HG03378 (cell line): ENCODE data around the gene AMDHD2.

ENCODE experiments used
- ATAC-seq: cut with Tn5 transposase; IDR thresholded peaks from one replicate; pipeline ENCODE4 v1.9.1; 2021; ENCODE audit warnings: mild to moderate bottlenecking, moderate library complexity; ENCODE audit not compliant: unreplicated experiment

The AMDHD2 gene

GRCh38 chr16:2498531-2499253, 21.5 kb upstream of the AMDHD2 start:
- no peak for ATAC-seq

- no peak for ATAC-seq
Measured at GRCh38 chr16:2499454-2499853, 20.7 kb upstream of the AMDHD2 start.

GRCh38 chr16:2499890-2500429, 20.2 kb upstream of the AMDHD2 start:
- ATAC-seq, result no peak

GRCh38 chr16:2500430-2500917, 19.7 kb upstream of the AMDHD2 start:
- ATAC-seq, result no peak

- ATAC-seq, result no peak
Measured at GRCh38 chr16:2500918-2501750, 19.0 kb upstream of the AMDHD2 start.

GRCh38 chr16:2501946-2502895, 17.9 kb upstream of the AMDHD2 start:
- no peak for ATAC-seq

DNA sequence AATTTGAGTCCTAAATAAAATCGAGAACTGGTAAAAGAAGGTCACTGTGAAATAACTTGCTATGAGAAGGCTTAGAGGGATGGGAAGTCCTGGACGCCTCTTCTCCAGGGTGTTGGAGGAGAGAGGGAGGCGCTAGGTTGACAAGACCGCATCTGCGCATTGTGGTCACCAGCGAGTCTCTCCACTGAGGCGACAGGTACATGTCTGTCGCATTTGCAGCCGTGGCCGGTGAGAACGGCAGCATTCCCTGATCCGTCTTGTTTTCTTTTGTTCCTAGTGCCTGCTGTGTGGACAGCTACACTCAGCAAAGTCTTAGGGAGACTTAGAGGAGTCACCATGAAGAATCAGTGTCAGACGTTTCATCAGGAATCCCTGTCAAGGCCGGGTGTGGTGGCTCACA, 14.5 kb upstream of the AMDHD2 start:
- ATAC-seq, result no peak

DNA sequence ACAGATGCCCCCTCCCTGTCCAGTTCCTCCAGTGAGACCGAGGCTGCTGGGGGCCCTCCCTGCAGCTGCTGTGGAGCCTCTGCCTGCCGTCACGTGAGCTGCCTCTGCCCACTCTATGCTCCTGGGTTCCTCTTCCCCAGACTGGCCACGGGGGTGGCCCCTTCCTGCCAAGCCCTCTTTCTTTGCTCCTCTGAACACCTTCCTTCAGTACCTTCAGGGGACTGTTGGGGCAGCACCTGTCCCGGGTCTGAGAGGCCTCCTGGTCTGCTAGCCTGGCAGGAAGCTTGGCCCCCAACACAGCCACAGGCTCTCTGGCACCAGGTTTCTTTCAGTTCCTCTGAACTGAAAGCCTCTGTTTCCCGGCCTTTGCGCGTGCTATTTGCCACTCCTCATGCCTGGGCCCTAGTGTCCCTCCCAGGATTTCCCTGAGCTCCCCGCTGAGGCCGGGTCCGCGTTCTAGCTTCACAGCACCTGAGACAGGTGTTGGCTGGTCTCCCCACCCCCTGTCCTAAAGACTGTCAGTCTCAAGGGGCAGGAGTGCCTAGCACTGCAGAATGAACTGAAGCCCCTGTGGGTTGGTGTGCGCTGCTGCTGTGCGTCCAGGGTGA, 13.0 kb upstream of the AMDHD2 start:
- ATAC-seq, result peak; percentile 44

GRCh38 chr16:2507665-2508064, 12.5 kb upstream of the AMDHD2 start:
- ATAC-seq, result no peak

GRCh38 chr16:2508722-2509400, 11.3 kb upstream of the AMDHD2 start:
- no peak for ATAC-seq

GRCh38 chr16:2511128-2511800, 8.9 kb upstream of the AMDHD2 start:
- ATAC-seq, result no peak

GRCh38 chr16:2511996-2512734, 8.0 kb upstream of the AMDHD2 start:
- ATAC-seq, result no peak

- ATAC-seq, result no peak
Measured at GRCh38 chr16:2512735-2513404, 7.3 kb upstream of the AMDHD2 start.

DNA sequence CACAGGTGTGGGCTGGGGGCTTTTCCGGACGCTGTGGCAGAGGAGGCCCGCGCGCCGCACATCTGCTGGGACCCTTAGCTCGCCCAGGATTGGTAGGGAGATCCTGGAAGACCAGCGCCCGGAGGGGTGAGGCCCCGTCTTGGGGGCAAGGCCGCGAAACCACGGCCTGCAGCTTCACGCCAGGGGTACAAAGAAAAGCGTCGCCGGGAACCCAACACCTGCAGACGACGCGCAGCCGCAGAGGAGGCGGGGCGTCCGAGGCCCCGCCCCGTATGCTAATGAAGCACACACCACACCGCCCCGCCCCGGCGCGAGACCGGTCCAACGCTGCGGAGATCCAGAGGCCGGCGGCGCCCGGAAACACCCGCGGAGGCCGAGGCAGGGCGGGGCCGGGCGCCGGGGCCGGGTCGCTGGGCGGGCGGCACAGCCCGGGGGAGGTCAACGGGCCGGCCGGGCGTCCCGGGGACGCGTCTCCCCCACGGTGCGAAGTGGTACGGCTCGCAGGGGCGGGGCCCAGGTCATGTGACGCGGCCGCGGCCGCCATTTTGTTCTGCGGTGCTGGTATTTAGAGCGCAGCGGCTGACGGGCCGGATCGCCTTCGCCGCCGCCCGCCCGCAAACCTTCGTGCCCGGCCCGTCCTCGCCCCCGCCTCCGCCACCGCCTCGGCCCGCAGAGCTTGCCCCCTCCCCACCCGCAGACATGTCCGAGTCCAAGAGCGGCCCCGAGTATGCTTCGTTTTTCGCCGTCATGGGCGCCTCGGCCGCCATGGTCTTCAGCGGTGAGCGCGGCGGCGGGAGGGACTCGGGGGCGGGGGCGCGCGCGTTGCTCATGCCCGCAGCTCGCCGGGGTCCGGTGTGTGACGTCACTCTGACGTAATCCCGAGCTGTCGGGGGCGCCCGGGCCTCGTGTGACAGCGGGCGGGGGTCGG, 6.5 kb upstream of the AMDHD2 start, which contains the start of gene ATP6V0C:
ATP6V0C (plus strand) TSS at position 548 of the 928 bp plus-strand sequence; CDS start at position 700, 152 bp downstream.
- peak; percentile 47 for ATAC-seq

DNA sequence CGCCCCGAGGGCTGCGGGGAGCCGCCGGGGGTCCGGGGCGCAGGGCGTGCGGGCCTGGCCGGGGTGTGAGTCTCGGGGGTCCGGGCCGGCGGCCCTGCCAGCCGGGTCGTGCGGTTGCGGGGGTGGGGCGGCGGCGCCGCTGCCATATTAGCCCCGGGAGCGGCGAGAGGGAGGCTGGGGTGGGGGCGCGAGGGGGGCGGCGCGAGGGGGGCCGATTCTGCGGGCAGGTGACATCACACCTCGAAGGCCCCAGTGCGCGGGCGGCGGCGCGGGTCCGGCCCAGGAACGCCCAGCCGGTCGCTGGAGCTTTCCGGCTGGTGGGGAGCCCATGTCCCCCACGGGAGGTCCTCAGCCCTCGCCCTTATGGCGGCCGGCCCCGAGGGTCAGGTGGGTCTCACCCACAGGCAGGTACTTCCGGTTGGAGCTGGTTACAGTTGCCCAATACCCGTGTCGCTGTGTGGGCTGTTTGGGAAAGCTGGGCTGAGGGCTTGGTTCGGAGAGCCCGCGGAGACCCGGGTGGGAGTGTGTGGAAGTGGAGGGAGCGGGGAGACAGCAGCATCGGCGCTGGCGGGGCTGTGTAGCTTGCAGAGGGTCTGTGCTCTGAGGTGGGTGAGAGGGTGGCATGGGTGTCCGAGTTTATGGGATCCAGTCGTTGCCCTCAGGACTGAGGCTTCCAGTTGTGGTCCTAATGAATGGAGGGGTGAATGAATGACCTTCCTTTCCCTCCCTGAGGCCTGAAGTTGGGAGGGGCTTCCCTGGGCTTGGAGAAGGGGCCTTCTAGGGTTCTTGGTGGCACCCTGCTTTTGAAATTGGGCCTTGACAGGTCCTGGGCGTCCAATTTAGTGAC, 5.6 kb upstream of the AMDHD2 start:
- ATAC-seq, result no peak
